Measurements from ENCODE around the gene SERPINB8. TPM values are rescaled to one million over a fixed set of nuclear protein-coding genes. Genes with fewer than 3 reads are reported as not detected.

The SERPINB8 gene
- total RNA-seq, 3 donors from 2014 or later: 10.7 to 27.3 (median 12.3) TPM

DNA sequence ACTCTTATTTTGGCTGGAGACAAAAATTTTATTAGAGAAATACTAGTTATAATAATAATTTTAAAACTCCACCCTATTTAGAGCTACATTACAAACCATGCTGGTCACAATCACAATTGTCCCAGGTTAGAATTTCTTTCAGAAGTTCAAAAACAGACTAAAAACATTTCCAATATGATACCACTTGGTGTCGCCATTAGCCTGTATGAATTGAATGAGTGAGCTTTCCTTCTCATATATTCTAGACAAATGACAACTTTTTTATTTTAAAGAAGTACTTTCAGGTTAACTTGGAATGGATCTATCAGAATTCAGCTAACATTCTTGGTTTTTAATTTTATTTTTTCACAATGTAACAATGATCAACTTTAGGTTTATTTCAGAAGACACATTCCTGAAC is 48.0 kb downstream of the SERPINB8 start:
- intact Hi-C loops (cut with DNase I, micrococcal nuclease): no loop called here
- DNase-seq (no peak), ATAC-seq (no peak)
- TF ChIP-seq, protein P1, sequence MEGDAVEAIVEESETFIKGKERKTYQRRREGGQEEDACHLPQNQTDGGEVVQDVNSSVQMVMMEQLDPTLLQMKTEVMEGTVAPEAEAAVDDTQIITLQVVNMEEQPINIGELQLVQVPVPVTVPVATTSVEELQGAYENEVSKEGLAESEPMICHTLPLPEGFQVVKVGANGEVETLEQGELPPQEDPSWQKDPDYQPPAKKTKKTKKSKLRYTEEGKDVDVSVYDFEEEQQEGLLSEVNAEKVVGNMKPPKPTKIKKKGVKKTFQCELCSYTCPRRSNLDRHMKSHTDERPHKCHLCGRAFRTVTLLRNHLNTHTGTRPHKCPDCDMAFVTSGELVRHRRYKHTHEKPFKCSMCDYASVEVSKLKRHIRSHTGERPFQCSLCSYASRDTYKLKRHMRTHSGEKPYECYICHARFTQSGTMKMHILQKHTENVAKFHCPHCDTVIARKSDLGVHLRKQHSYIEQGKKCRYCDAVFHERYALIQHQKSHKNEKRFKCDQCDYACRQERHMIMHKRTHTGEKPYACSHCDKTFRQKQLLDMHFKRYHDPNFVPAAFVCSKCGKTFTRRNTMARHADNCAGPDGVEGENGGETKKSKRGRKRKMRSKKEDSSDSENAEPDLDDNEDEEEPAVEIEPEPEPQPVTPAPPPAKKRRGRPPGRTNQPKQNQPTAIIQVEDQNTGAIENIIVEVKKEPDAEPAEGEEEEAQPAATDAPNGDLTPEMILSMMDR (IDR thresholded peaks at IDR 0.05): no peak
- Histone ChIP-seq H3K4me1 (ENCODE audit: low read depth) (no peaks in the 10 kb centered on the region), H3K9me3 (no peaks in the 10 kb centered on the region), H3K36me3 (ENCODE audit: low read depth) (no peaks in the 10 kb centered on the region), H3K4me3 (no peak overlapping the region)

DNA sequence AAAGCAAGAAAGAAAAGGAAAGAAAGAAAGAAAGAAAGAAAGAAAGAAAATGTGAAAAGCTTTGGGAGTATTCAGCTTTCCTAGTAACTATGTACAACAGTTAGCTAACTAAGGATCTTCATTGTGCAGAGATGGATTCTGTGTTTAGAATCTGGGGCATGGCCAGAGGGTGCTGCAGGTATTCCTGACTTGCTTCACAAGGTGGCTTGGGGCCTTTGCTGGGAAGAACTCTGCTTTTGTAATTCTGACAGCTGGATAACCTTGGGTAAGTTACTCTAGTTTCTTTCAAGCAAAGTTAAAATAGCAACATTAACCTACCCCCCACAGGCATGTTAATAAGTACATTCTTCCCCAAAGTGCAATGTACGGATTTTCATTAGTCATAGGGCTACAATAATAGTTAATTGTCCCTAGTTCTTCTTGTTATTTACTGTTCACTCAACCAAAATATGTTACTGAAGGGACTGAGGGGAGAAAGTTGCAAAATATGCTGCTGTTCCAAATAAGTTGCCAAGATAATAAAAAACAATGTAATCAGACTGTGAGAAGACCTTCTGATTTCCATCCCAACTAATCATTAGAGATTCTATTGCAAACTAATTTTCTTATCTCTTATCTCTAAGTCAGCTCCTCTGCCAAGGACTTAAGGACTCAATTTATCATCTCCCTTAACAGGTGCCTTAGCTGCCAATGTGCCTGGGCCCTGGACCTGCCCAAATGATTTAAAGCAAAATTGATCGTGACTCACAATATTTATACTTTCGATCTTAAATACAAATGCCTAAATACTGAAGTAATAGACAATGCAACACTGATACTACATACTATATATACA is 50.3 kb downstream of the SERPINB8 start:
- Histone ChIP-seq H3K9me3 (no peaks in the 10 kb centered on the region), H3K4me1 (ENCODE audit: low read depth) (no peaks in the 10 kb centered on the region), H3K36me3 (ENCODE audit: low read depth) (no peaks in the 10 kb centered on the region), H3K4me3 (no peak overlapping the region)
- intact Hi-C loops (cut with DNase I, micrococcal nuclease): no loop called here
- TF ChIP-seq, protein P1 (IDR thresholded peaks at IDR 0.05): no peak
- DNase-seq (no peak), ATAC-seq (no peak)

DNA sequence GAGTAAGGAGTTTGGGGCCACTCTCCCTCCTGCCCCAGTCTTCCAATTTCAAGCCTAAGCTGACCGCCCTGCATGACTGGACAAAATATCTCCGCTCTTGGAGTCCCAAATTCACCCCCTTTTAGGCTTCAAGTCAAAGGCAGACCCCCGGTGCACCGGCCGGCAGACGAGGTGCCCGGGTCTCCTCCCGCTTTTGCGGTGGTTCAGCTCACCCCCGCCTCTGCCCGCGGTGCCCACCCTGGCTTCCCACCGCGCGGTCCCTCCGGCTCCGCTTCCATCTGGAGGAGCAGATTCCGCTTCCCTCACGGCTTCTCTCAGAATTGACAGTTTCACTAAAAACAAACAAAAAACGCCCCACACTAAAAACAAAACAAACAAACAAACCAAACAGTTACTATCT is 56.5 kb downstream of the SERPINB8 start:
- DNase-seq: no peak
- ATAC-seq: no peak
- intact Hi-C loops (cut with DNase I, micrococcal nuclease): no loop called here
- Histone ChIP-seq H3K9me3 (no peaks in the 10 kb centered on the region), H3K4me1 (ENCODE audit: low read depth) (no peaks in the 10 kb centered on the region), H3K36me3 (ENCODE audit: low read depth) (no peaks in the 10 kb centered on the region), H3K4me3 (no peak overlapping the region)
- TF ChIP-seq, protein P1 (IDR thresholded peaks at IDR 0.05): no peak

DNA sequence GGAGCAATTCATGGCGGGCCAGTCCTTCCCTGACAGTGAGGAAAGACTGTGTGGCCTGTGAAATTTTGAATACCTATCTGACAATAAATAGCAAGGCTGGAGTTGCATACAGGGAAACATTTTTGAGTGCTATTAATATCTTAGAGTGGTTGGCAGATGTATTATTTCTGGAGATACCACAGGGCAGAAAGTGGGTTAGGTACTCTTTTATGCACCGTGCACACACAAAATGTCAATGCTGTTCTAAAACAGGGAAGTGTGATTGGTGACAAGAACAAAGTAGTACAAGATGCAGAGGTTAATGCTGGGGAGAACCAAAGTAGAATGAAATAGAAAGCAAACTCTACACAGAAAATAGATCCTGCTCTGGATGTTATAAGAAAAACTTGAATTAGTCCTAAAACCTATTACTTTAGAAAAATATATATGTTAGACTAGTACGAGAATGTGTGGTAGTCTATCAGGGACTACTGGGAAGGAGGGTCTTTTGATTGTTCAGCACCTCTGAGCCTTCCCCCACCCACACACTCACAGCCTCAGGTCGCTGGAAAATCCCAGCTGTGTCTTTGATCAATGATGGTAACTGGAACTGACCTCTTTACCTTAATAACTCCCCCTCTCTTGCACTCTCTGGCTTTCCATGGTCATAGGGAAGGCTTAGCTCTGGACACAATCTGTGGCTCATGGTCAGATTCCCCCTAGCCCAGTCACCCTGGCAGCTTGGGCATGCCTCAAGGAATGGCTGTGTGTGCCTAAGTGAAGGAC is 58.2 kb downstream of the SERPINB8 start:
- no peak for ATAC-seq
- TF ChIP-seq, protein P1 (IDR thresholded peaks at IDR 0.05): no peak
- intact Hi-C loops (cut with DNase I, micrococcal nuclease): no loop called here
- no peak overlapping the region for H3K4me3 ChIP-seq
- no peaks in the 10 kb centered on the region for H3K36me3 ChIP-seq (ENCODE audit: low read depth)
- no peaks in the 10 kb centered on the region for H3K9me3 ChIP-seq
- no peak for DNase-seq
- H3K4me1 ChIP-seq (ENCODE audit: low read depth): no peaks in the 10 kb centered on the region

DNA sequence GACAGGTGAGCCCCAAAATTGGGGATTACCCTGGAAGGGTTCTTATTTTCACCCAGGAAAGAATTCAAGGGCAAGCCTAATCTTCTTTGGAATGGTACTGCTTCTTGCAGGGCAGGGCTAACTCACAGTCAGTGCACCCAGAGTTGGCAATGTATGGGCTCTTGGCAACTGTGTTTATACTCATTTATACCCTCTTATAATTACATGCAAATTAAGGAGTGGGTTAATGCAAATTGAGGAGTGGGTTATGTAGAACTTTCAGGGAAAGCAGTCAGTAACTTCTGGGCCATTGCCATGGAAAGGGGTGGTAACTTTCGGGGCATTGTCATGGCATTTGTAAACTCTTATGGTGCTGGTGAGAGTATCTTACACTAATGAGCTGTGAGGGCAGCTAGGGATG is 59.2 kb downstream of the SERPINB8 start:
- no peaks in the 10 kb centered on the region for H3K9me3 ChIP-seq
- intact Hi-C loops (cut with DNase I, micrococcal nuclease): no loop called here
- TF ChIP-seq, protein P1 (IDR thresholded peaks at IDR 0.05): no peak
- H3K36me3 ChIP-seq (ENCODE audit: low read depth): no peaks in the 10 kb centered on the region
- ATAC-seq (no peak), DNase-seq (no peak)
- no peaks in the 10 kb centered on the region for H3K4me1 ChIP-seq (ENCODE audit: low read depth)
- H3K4me3 ChIP-seq: no peak overlapping the region
